ENCODE measurements around the gene MESP1.

DNA sequence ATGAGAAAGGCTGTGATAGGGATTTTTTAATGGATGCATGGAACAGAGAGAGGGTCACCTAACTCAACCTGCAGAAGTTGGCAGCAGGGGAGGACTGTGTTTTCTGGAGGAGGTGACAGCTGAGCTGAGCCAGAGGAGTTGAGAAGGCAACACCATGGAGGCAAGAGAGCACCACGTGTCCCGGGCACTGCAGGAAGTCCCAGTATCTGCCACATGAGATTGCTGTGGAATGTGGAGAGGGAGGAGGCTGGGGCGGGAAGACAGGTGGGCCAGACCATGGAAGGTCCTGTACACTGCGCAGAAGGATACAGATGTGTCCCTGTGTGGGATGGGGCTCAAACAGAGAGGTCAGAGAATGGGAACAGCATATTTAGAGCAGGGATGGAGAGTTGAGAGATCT is 15.3 kb downstream of the MESP1 start:
- no peak for TF ChIP-seq EZH2 (IDR thresholded peaks at IDR 0.05; ENCODE audit: borderline replicate concordance)
- TF ChIP-seq, protein P1, sequence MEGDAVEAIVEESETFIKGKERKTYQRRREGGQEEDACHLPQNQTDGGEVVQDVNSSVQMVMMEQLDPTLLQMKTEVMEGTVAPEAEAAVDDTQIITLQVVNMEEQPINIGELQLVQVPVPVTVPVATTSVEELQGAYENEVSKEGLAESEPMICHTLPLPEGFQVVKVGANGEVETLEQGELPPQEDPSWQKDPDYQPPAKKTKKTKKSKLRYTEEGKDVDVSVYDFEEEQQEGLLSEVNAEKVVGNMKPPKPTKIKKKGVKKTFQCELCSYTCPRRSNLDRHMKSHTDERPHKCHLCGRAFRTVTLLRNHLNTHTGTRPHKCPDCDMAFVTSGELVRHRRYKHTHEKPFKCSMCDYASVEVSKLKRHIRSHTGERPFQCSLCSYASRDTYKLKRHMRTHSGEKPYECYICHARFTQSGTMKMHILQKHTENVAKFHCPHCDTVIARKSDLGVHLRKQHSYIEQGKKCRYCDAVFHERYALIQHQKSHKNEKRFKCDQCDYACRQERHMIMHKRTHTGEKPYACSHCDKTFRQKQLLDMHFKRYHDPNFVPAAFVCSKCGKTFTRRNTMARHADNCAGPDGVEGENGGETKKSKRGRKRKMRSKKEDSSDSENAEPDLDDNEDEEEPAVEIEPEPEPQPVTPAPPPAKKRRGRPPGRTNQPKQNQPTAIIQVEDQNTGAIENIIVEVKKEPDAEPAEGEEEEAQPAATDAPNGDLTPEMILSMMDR (IDR thresholded peaks at IDR 0.05; ENCODE audit: poor library complexity): no peak
- no peak for TF ChIP-seq EZH2phosphoT487 (IDR thresholded peaks at IDR 0.05; ENCODE audit: low read depth, severe bottlenecking, unreplicated experiment)
